Fibroblast of lung (primary cell): ENCODE measurements around the gene GLYR1. TPM values are rescaled to one million over a fixed set of nuclear protein-coding genes. Genes with fewer than 3 reads are reported as not detected.

Experiments used
- DNase-seq, 2 donors: peaks; one replicate each; pipeline versions ENCODE4 v3.0.0 to v3.0.0-alpha.2; 2010; ENCODE audit warnings: low read depth in 2 of 2
- H2AFZ ChIP-seq: 2 replicates; pipeline ENCODE4 v1.5.1; 2012; ENCODE audit warnings: low read length, control low read depth, inconsistent platforms
- H3K27ac ChIP-seq: 2 replicates; pipeline ENCODE4 v1.5.1; 2011; ENCODE audit warnings: low read length, control low read depth; ENCODE audit not compliant: insufficient read depth
- H3K27me3 ChIP-seq: 2 replicates; pipeline ENCODE4 v1.5.1; 2011; ENCODE audit warnings: mild to moderate bottlenecking, low read length; ENCODE audit not compliant: control insufficient read depth, insufficient read depth
- H3K36me3 ChIP-seq: 2 replicates; pipeline ENCODE4 v1.5.1; 2011; ENCODE audit warnings: low read length; ENCODE audit not compliant: control insufficient read depth, insufficient read depth
- H3K4me1 ChIP-seq: 2 replicates; pipeline ENCODE4 v1.5.1; 2011; ENCODE audit warnings: low read length; ENCODE audit not compliant: control insufficient read depth, insufficient read depth; ENCODE audit errors: extremely low read depth
- H3K4me2 ChIP-seq: 2 replicates; pipeline ENCODE4 v1.5.1; 2011; ENCODE audit warnings: low read length, control low read depth; ENCODE audit not compliant: insufficient read depth; ENCODE audit errors: extremely low read depth
- H3K4me3 ChIP-seq, 4 experiments: fragments of 200-600 bp in 1 of 4; sonication (generic) in 1 of 4; replicated peaks in 1 of 4; 2 replicates each; pipeline ENCODE4 v1.5.1; 2011 to 2016; ENCODE audit warnings: low read length in 4 of 4, low read depth in 3 of 4, mild to moderate bottlenecking in 3 of 4, control low read depth in 2 of 4, inconsistent platforms in 1 of 4, mixed read lengths in 1 of 4; ENCODE audit not compliant: insufficient read depth in 1 of 4; ENCODE audit errors: control extremely low read depth in 1 of 4
- H3K79me2 ChIP-seq: 2 replicates; pipeline ENCODE4 v1.5.1; 2012; ENCODE audit warnings: mild to moderate bottlenecking, low read length, inconsistent platforms; ENCODE audit not compliant: control insufficient read depth, insufficient read depth
- H3K9ac ChIP-seq: 2 replicates; pipeline ENCODE4 v1.5.1; 2011; ENCODE audit warnings: mild to moderate bottlenecking, low read length, control low read depth; ENCODE audit not compliant: insufficient read depth
- H3K9me3 ChIP-seq: 2 replicates; pipeline ENCODE4 v1.5.1; 2012; ENCODE audit warnings: low read depth, low read length; ENCODE audit not compliant: control insufficient read depth, insufficient read depth
- H4K20me1 ChIP-seq: 2 replicates; pipeline ENCODE4 v1.5.1; 2011; ENCODE audit warnings: low read length; ENCODE audit not compliant: control insufficient read depth, insufficient read depth; ENCODE audit errors: extremely low read depth
- CTCF ChIP-seq, 2 donors: IDR thresholded peaks in 1 of 2; conservative IDR thresholded peaks in 1 of 2; 1 replicate in 1 of 2; 2 replicates in 1 of 2; pipeline ENCODE4 v1.5.1; 2011 to 2012; ENCODE audit warnings: low read length in 2 of 2, control low read depth in 1 of 2, inconsistent platforms in 1 of 2, low read depth in 1 of 2, mild to moderate bottlenecking in 1 of 2
- EZH2 ChIP-seq: IDR thresholded peaks from 2 replicates; pipeline ENCODE4 v1.5.1; 2012; ENCODE audit warnings: low read length, control low read depth, mild to moderate bottlenecking; ENCODE audit errors: missing control alignments
- polyA plus RNA-seq, 2 donors: library from polyadenylated mRNA; depleted of rRNA in 1 of 2; stranded (reverse) in 1 of 2; unstranded in 1 of 2; fragments of >200 nt; gene quantifications; 2 replicates each; pipeline ENCODE4 v1.2.1, GENCODE V29; 2011 to 2012; ENCODE audit warnings: missing spikeins in 1 of 2
- total RNA-seq: library from RNA; depleted of rRNA; stranded (reverse); fragments of >200 nt; gene quantifications from 2 replicates; pipeline ENCODE4 v1.2.1, GENCODE V29; 2014

GLYR1 gene
- total and polyA plus RNA-seq, 2 donors (not counting 1 experiment from before 2014, with no cell fraction given) = 28.6 to 39.6 TPM

GRCh38 chr16:4806280-4806679 lies 40.8 kb downstream of the GLYR1 start:
- Histone ChIP-seq H3K4me2 (no peak overlapping the region), H4K20me1 (no peaks in the 10 kb centered on the region), H3K36me3 (peaks cover 9% of the 10 kb centered on the region), H3K4me3 (no peak overlapping the region), H3K4me1 (peaks cover 2% of the 10 kb centered on the region), H3K9ac (no peak overlapping the region), H3K27me3 (no peaks in the 10 kb centered on the region), H3K79me2 (no peaks in the 10 kb centered on the region), H3K27ac (no peak overlapping the region), H2AFZ (no peak overlapping the region), H3K9me3 (no peaks in the 10 kb centered on the region)
- no peak for TF ChIP-seq CTCF (conservative IDR thresholded peaks at IDR 0.05 in 1 of 2, IDR thresholded peaks at IDR 0.05 in 1 of 2; ENCODE audit: low read depth in 1 of 2, low read length in 2 of 2)
- no peak for TF ChIP-seq EZH2
- DNase-seq = no peak

GRCh38 chr16:4805231-4805630 lies 41.9 kb downstream of the GLYR1 start:
- H3K4me2 ChIP-seq = no peak overlapping the region
- no peaks in the 10 kb centered on the region for H4K20me1 ChIP-seq
- DNase-seq = no peak
- H3K4me1 ChIP-seq = peaks cover 2% of the 10 kb centered on the region
- no peaks in the 10 kb centered on the region for H3K79me2 ChIP-seq
- TF ChIP-seq CTCF (conservative IDR thresholded peaks at IDR 0.05 in 1 of 2, IDR thresholded peaks at IDR 0.05 in 1 of 2; ENCODE audit: low read depth in 1 of 2, low read length in 2 of 2) (no peak), EZH2 (no peak)
- no peak overlapping the region for H2AFZ ChIP-seq
- no peak overlapping the region for H3K9ac ChIP-seq
- H3K9me3 ChIP-seq = no peaks in the 10 kb centered on the region
- H3K27ac ChIP-seq = no peak overlapping the region
- H3K27me3 ChIP-seq = no peaks in the 10 kb centered on the region
- H3K36me3 ChIP-seq = peaks cover 9% of the 10 kb centered on the region
- no peak overlapping the region for H3K4me3 ChIP-seq

- Histone ChIP-seq H3K36me3 (peaks cover 9% of the 10 kb centered on the region), H3K4me1 (peaks cover 2% of the 10 kb centered on the region), H3K4me3 (no peak overlapping the region), H3K9ac (no peak overlapping the region), H2AFZ (no peak overlapping the region), H4K20me1 (no peaks in the 10 kb centered on the region), H3K79me2 (no peaks in the 10 kb centered on the region), H3K27me3 (no peaks in the 10 kb centered on the region), H3K27ac (no peak overlapping the region), H3K9me3 (no peaks in the 10 kb centered on the region), H3K4me2 (no peak overlapping the region)
- TF ChIP-seq CTCF (conservative IDR thresholded peaks at IDR 0.05 in 1 of 2, IDR thresholded peaks at IDR 0.05 in 1 of 2; ENCODE audit: low read depth in 1 of 2, low read length in 2 of 2) (no peak), EZH2 (no peak)
- DNase-seq = no peak
Measured at GRCh38 chr16:4803898-4804762, 43.0 kb downstream of the GLYR1 start.
